ENCODE results near the gene MTFR1L.

Gene MTFR1L

GRCh38 chr1:25796811-25797458, 22.8 kb upstream of the MTFR1L start:
- Mint-ChIP-seq H3K4me3 (peak overlapping the region; percentile 39 to 65), H3K27ac (peak overlapping the region; percentile 75 to 86), H3K36me3 (ENCODE audit: insufficient read depth) (peaks cover 26% of the 10 kb centered on the region), H3K9me3 (no peaks in the 10 kb centered on the region), H3K4me1 (ENCODE audit: low read depth in 2 of 2) (peaks cover 32 to 39% of the 10 kb centered on the region in 2 donors), H3K27me3 (no peaks in the 10 kb centered on the region)
- DNase-seq (peak; percentile 66 to 77 (median 74)), ATAC-seq (replicated peaks) (peak; percentile 54)

- ATAC-seq (replicated peaks) (no peak), DNase-seq (no peak)
- H3K4me1 Mint-ChIP-seq (ENCODE audit: low read depth in 2 of 2): peaks cover 38 to 47% of the 10 kb centered on the region in 2 donors
- no peaks in the 10 kb centered on the region for H3K27me3 Mint-ChIP-seq
- peak overlapping the region; percentile 55 to 76 for H3K4me3 Mint-ChIP-seq
- no peaks in the 10 kb centered on the region for H3K9me3 Mint-ChIP-seq
- H3K36me3 Mint-ChIP-seq (ENCODE audit: insufficient read depth): peaks cover 26% of the 10 kb centered on the region
- H3K27ac Mint-ChIP-seq: peak overlapping the region; percentile 52 to 66
Observed at GRCh38 chr1:25797939-25798338, 21.8 kb upstream of the MTFR1L start.

GRCh38 chr1:25798666-25799351, 20.9 kb upstream of the MTFR1L start:
- Mint-ChIP-seq H3K27ac (peak overlapping the region; percentile 52 to 66), H3K27me3 (no peaks in the 10 kb centered on the region), H3K4me3 (peak overlapping the region; percentile 75 to 76), H3K36me3 (ENCODE audit: insufficient read depth) (peaks cover 26% of the 10 kb centered on the region), H3K9me3 (no peaks in the 10 kb centered on the region), H3K4me1 (ENCODE audit: low read depth in 2 of 2) (peaks cover 39 to 48% of the 10 kb centered on the region in 2 donors)
- ATAC-seq (replicated peaks): no peak
- DNase-seq: no peak

DNA sequence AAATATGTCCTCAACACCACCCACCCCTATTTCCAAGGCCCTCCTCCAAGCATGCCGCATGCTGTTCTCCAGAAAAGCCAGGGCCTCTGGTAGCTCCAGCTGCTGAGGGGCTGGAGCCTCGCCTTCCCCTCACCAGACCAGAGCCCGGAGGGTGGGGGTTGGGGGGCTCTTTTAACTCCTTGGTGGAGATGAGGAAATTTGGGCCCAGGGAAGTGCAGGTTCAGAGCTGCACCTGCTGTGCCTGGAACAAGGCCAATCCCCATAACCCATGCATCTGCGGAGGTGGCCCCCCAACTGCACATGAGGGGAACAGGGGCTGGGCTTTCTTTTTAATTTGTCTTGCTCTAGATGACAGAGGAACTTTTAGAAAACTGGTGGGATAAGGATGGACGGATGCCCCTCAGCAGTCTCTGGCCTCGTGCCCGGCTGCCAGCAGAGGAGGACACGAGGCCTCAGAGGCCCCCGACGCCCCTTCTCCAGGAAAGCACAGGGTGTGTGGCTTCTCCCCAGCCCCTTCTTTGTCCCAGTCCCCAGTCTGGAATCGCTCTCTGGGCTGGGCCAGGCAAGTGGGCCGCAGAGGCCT, 20.3 kb upstream of the MTFR1L start:
- no peak for DNase-seq
- ATAC-seq (replicated peaks): no peak
- H3K9me3 Mint-ChIP-seq: no peaks in the 10 kb centered on the region
- peaks cover 25% of the 10 kb centered on the region for H3K36me3 Mint-ChIP-seq (ENCODE audit: insufficient read depth)
- H3K27me3 Mint-ChIP-seq: no peaks in the 10 kb centered on the region
- peak overlapping the region; percentile 52 to 66 for H3K27ac Mint-ChIP-seq
- H3K4me1 Mint-ChIP-seq (ENCODE audit: low read depth in 2 of 2): peaks cover 39 to 48% of the 10 kb centered on the region in 2 donors
- peak overlapping the region; percentile 75 to 76 for H3K4me3 Mint-ChIP-seq

- Mint-ChIP-seq H3K4me1 (ENCODE audit: low read depth in 2 of 2) (peaks cover 43 to 51% of the 10 kb centered on the region in 2 donors), H3K27me3 (no peaks in the 10 kb centered on the region), H3K36me3 (ENCODE audit: insufficient read depth) (peaks cover 20% of the 10 kb centered on the region), H3K4me3 (peak within 1 kb of the TSS; percentile 75 to 84), H3K9me3 (no peaks in the 10 kb centered on the region), H3K27ac (peak within 1 kb of the TSS; percentile 78 to 80)
- DNase-seq: no peak
- ATAC-seq (replicated peaks): peak; percentile 30
Observed at GRCh38 chr1:25799935-25800702, 19.6 kb upstream of the MTFR1L start, which contains the start of gene SELENON. Gene SELENON (plus strand): TSS chr1:25800193. CDS start chr1:25800231, 38 bp downstream.

DNA sequence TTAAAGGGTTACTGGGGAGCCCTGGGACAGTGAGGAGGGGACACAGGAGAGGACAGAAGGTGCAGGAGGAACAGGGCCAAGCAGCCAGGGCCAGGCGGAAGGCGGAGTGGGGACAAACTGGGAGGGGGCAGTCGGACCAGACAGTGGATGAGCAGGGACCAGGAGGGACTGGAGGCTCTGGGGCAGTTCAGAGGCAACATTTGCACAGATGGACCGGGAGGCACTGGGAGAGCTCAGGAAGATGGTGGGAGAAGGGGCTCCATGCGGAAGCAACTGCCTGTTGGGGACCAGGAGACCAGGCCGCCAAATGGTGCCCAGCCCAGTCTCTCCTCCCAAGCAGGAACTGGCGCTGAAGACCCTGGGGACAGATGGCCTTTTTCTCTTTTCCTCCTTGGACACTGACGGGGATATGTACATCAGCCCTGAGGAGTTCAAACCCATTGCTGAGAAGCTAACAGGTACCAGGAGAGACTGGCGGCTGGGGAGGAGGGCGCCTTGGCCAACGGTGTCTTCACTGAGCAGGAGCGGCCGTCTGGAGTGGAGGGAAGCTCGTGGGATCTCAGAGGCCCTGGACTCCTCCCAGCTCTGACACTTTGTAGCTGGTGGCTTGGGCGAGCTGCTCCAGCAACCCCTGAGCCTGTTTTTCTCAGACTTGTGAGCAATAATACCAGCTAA, 18.9 kb upstream of the MTFR1L start:
- peak overlapping the region; percentile 78 to 80 for H3K27ac Mint-ChIP-seq
- H3K4me1 Mint-ChIP-seq (ENCODE audit: low read depth in 2 of 2): peaks cover 43 to 48% of the 10 kb centered on the region in 2 donors
- no peak for ATAC-seq (replicated peaks)
- DNase-seq: no peak
- H3K9me3 Mint-ChIP-seq: no peaks in the 10 kb centered on the region
- no peaks in the 10 kb centered on the region for H3K27me3 Mint-ChIP-seq
- peak overlapping the region; percentile 69 to 84 for H3K4me3 Mint-ChIP-seq
- peaks cover 22% of the 10 kb centered on the region for H3K36me3 Mint-ChIP-seq (ENCODE audit: insufficient read depth)

DNA sequence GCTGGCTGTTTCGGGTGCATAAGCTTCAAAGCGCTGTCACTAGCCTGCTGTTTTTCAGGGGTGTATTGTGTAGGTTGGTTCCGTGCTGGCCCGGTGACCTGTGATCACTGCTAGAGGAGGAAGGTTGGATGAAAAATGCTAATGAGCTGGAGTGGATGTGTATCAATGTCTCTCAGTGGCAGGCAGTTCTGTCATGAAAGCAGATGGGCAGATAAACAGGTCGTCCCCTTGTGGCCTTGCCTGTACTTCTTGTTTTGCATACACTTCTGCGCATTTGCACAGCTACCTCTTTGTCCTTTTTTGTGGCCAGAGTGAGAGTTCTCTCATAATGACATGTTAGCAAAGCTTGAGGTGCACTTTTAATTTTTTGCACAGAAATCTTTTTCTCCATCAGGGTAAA, 16.8 kb upstream of the MTFR1L start:
- Mint-ChIP-seq H3K27ac (no peak overlapping the region), H3K4me3 (no peak overlapping the region), H3K27me3 (no peaks in the 10 kb centered on the region), H3K36me3 (ENCODE audit: insufficient read depth) (peaks cover 16% of the 10 kb centered on the region), H3K9me3 (no peaks in the 10 kb centered on the region), H3K4me1 (ENCODE audit: low read depth in 2 of 2) (peaks cover 26 to 31% of the 10 kb centered on the region in 2 donors)
- no peak for ATAC-seq (replicated peaks)
- no peak for DNase-seq

DNA sequence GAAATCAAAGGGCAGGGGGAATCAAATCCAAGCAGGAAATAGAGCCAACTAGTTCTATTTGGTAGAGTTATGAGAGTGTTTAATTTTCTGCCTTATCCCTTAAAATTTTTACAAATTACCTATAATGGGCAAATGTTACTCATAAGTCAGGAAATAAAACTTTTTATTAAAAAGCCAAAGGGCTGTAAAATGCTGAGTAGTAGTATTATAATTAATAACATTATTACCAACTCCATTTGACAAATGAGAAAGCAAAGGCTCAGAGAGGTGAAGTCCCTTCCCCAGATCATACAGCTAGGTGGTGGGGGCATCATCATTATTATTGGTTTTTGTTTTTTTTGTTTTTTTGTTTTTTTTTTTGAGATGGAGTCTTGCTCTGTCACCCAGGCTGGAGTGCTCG, 16.4 kb upstream of the MTFR1L start:
- no peak overlapping the region for H3K27ac Mint-ChIP-seq
- no peaks in the 10 kb centered on the region for H3K9me3 Mint-ChIP-seq
- DNase-seq (no peak), ATAC-seq (replicated peaks) (no peak)
- no peaks in the 10 kb centered on the region for H3K27me3 Mint-ChIP-seq
- no peak overlapping the region for H3K4me3 Mint-ChIP-seq
- peaks cover 26% of the 10 kb centered on the region in 2 donors for H3K4me1 Mint-ChIP-seq (ENCODE audit: low read depth in 2 of 2)
- H3K36me3 Mint-ChIP-seq (ENCODE audit: insufficient read depth): peaks cover 17% of the 10 kb centered on the region

GRCh38 chr1:25804244-25804963, 15.3 kb upstream of the MTFR1L start:
- Mint-ChIP-seq H3K36me3 (ENCODE audit: insufficient read depth) (peaks cover 13% of the 10 kb centered on the region), H3K27ac (no peak overlapping the region), H3K4me3 (no peak overlapping the region), H3K4me1 (ENCODE audit: low read depth in 2 of 2) (peaks cover 21 to 24% of the 10 kb centered on the region in 2 donors), H3K9me3 (no peaks in the 10 kb centered on the region), H3K27me3 (no peaks in the 10 kb centered on the region)
- no peak for ATAC-seq (replicated peaks)
- DNase-seq: no peak

GRCh38 chr1:25804964-25805862, 14.5 kb upstream of the MTFR1L start:
- Mint-ChIP-seq H3K9me3 (no peaks in the 10 kb centered on the region), H3K27ac (no peak overlapping the region), H3K27me3 (no peaks in the 10 kb centered on the region), H3K36me3 (ENCODE audit: insufficient read depth) (peaks cover 10% of the 10 kb centered on the region), H3K4me1 (ENCODE audit: low read depth in 2 of 2) (peaks cover 18 to 21% of the 10 kb centered on the region in 2 donors), H3K4me3 (no peak overlapping the region)
- DNase-seq (no peak), ATAC-seq (replicated peaks) (no peak)

- DNase-seq: no peak
- Mint-ChIP-seq H3K4me1 (ENCODE audit: low read depth in 2 of 2) (peaks cover 17 to 18% of the 10 kb centered on the region in 2 donors), H3K9me3 (no peaks in the 10 kb centered on the region), H3K27me3 (no peaks in the 10 kb centered on the region), H3K36me3 (ENCODE audit: insufficient read depth) (peaks cover 6% of the 10 kb centered on the region), H3K4me3 (no peak overlapping the region), H3K27ac (no peak overlapping the region)
- ATAC-seq (replicated peaks): no peak
Observed at GRCh38 chr1:25805863-25806225, 13.9 kb upstream of the MTFR1L start.

- ATAC-seq (replicated peaks): no peak
- Mint-ChIP-seq H3K27me3 (no peaks in the 10 kb centered on the region), H3K27ac (no peak overlapping the region), H3K36me3 (ENCODE audit: insufficient read depth) (peaks cover 6% of the 10 kb centered on the region), H3K9me3 (no peaks in the 10 kb centered on the region), H3K4me3 (no peak overlapping the region), H3K4me1 (ENCODE audit: low read depth in 2 of 2) (peaks cover 17 to 18% of the 10 kb centered on the region in 2 donors)
- DNase-seq: no peak
Observed at GRCh38 chr1:25806418-25806817, 13.3 kb upstream of the MTFR1L start.

Measured in effector memory CD8-positive, alpha-beta T cell (primary cell).